SK-N-MC (cell line): Measurements from ENCODE around the gene BCKDHB.
A peak's percentile ranks its signal among the peaks of the same experiment; 100 is the strongest.
"Not testable (repeated sequence)": the region's sequence is repeated elsewhere in the genome, so short reads cannot be mapped to it uniquely, and the experiment has no call there.

Experiments
- DNase-seq: peaks from one replicate; pipeline ENCODE4 v3.0.0-alpha.2; 2011; ENCODE audit warnings: low read depth, low spot score
- H3K27ac ChIP-seq: fragments of 200-600 bp; sonication (generic); 2 replicates; pipeline ENCODE4 v1.5.1; 2016; ENCODE audit warnings: mixed run types
- H3K36me3 ChIP-seq: fragments of 200-600 bp; sonication (generic); 2 replicates; pipeline ENCODE4 v1.6.1; 2017; ENCODE audit warnings: antibody characterized with exemption, low read length, mixed read lengths; ENCODE audit not compliant: insufficient read depth
- H3K4me3 ChIP-seq: fragments of 200-600 bp; sonication (generic); 2 replicates; pipeline ENCODE4 v1.5.1; 2016
- H3K9ac ChIP-seq: fragments of 200-600 bp; sonication (generic); 2 replicates; pipeline ENCODE4 v1.8.0; 2017; ENCODE audit warnings: mixed run types, mixed read lengths; ENCODE audit not compliant: insufficient read length
- H3K9me3 ChIP-seq: fragments of 200-600 bp; sonication (generic); 2 replicates; pipeline ENCODE4 v1.6.1; 2017; ENCODE audit warnings: low read depth, mild to moderate bottlenecking, antibody characterized with exemption, low read length, moderate library complexity, mixed read lengths
- EZH2 ChIP-seq: fragments of 200-600 bp; sonication (generic); IDR thresholded peaks from one replicate; pipeline ENCODE4 v1.6.1; 2017; ENCODE audit warnings: antibody characterized with exemption
- FOXP2 ChIP-seq: optimal IDR thresholded peaks from 2 replicates; pipeline ENCODE3; 2011; ENCODE audit warnings: mild to moderate bottlenecking, moderate library complexity; ENCODE audit not compliant: insufficient read depth; ENCODE audit errors: extremely low read length, control extremely low read depth
- POLR2AphosphoS5 ChIP-seq: IDR thresholded peaks from 2 replicates; pipeline ENCODE4 v1.6.1; 2012; ENCODE audit warnings: mild to moderate bottlenecking, low read depth, low read length, borderline replicate concordance

Gene BCKDHB

DNA sequence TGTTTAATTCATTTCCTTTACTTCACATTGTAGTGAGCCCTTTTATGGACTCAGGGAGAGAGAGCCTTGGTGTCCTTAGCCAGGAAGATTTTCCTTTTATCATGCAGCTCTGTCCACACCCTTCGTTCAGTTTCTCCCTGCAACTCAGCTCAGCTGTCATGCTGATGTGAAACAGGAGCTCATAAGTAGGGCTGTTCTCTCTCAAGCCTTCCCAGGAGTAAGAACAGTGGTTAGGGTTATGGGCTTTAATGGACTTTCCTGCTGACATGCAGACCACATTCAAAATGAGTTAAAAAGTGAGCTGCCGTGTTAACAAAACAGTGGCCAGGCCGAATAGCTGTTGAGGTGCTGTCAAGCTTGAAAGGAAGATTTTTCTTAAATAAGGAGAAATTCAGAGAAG is 104.1 kb downstream of the BCKDHB start:
- no peak for TF ChIP-seq EZH2
- TF ChIP-seq POLR2AphosphoS5: no peak
- TF ChIP-seq FOXP2: no peak
- Histone ChIP-seq H3K36me3 (no peaks in the 10 kb centered on the region), H3K27ac (peak overlapping the region; percentile 17), H3K9ac (no peak overlapping the region), H3K4me3 (no peak overlapping the region), H3K9me3 (no peaks in the 10 kb centered on the region)
- DNase-seq: no peak

DNA sequence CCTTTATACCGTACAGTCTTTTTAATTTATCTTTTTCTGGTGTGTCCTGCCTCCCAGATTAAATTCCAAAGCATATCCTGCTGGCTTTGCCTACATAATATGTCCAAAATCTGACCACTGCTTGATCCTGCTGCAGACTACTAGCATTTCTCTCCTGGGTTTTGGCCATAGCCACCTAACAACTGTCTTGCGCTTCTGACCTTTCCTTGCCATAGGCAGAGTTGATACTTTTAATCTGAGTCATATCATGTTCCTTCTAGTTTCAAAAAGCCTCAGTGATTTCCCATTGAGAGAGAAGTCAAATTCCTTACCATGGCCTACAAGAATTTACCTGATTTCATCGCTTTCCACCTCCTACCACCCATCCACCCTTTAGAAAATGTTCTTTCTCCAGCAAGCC is 104.8 kb downstream of the BCKDHB start:
- DNase-seq: no peak
- TF ChIP-seq POLR2AphosphoS5 (no peak), EZH2 (no peak), FOXP2 (no peak)
- no peaks in the 10 kb centered on the region for H3K36me3 ChIP-seq
- H3K9ac ChIP-seq: no peak overlapping the region
- no peaks in the 10 kb centered on the region for H3K9me3 ChIP-seq
- H3K27ac ChIP-seq: no peak overlapping the region
- no peak overlapping the region for H3K4me3 ChIP-seq

DNA sequence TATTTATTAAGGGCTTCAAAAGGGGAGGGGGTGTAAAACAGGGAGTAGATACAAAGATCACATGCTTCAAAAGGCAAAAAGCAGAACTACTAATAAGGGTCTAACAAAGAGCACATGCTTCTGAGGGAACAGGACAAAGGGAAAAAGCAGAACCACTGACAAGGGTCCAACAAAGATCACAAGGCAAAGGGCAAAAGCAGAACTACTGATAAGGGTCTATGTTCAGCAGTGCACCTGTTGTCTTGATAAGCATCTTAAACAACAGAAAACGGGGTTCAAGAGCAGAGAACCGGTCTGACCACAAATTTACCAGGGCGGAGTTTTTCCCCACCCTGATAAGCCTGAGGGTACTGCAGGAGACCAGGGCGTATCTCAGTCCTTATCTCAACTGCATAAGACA is 105.4 kb downstream of the BCKDHB start:
- not testable (repeated sequence) for H3K4me3 ChIP-seq, H3K9me3 ChIP-seq, H3K9ac ChIP-seq, DNase-seq, H3K36me3 ChIP-seq, H3K27ac ChIP-seq

DNA sequence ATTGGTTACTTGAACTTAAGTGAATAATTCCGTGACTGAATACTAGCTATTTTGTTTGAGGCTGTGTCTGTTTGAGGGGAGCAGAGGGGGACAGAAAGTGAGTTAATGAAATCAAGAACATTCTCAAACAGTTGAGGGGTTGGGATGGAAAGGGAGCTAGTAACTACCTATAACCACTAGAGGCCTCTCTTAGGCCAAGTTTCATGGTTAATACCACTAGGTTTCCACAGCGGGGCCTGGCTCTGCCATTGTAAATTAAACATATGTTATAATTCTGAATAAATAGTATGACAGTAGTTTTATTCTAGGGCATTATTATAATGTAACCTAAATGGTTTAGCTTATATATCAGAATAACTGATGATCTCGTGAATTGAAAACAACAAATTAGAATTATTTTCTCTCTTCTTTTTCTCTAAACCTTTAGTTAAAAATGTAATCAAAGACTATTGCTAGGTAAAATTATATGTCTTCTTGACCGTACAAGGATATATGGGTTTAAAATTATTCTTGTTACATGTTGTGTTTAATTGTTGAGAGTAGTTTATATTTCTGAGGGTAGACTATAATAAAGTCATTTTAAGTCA is 108.1 kb downstream of the BCKDHB start:
- Histone ChIP-seq H3K36me3 (no peaks in the 10 kb centered on the region), H3K9ac (no peak overlapping the region), H3K4me3 (no peak overlapping the region), H3K9me3 (no peaks in the 10 kb centered on the region), H3K27ac (peak overlapping the region; percentile 33)
- peak; percentile 70 for DNase-seq
- TF ChIP-seq FOXP2: no peak
- no peak for TF ChIP-seq EZH2
- TF ChIP-seq POLR2AphosphoS5: no peak

DNA sequence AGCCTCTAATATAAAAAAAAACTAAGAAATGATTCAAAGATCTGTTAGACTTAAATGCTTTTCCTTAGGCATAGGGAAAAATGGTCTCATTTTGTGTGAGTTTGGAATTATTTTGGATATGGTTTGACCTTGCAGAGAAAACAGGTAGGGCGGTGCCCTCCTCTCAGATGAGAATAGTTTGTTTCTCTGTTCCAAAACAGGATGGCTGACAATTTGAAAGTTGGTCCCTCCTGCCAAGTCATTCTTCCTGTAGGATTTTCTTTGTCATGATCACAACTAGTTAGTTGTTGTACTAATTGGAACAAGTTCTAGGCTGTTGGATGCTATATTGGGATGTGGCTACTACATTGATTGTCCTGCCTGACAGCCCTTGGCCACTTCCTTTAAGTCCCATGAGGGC is 108.6 kb downstream of the BCKDHB start:
- TF ChIP-seq FOXP2: no peak
- no peak for TF ChIP-seq EZH2
- TF ChIP-seq POLR2AphosphoS5: no peak
- H3K36me3 ChIP-seq: no peaks in the 10 kb centered on the region
- H3K9me3 ChIP-seq: no peaks in the 10 kb centered on the region
- H3K27ac ChIP-seq: peak overlapping the region; percentile 33
- DNase-seq: no peak
- H3K4me3 ChIP-seq: no peak overlapping the region
- no peak overlapping the region for H3K9ac ChIP-seq

DNA sequence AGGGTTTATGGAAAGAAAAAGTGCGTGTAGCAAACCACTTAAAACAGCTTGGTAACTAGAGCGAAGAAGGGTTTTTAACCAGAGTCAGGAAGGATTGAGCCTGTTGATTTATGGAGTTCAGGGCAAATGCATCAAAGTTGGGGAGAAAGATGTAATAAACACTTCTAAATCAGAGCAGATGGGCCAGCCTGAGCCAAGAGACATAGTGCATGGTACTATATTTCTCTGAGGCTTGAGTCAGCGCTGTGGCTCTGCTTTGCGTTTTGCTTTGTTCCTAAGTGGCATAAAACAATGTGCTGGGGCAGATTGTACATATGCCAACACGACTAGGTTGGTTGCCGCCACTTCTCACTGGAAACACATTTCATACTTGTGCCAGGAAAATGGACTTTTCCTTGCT is 111.3 kb downstream of the BCKDHB start:
- no peak for DNase-seq
- Histone ChIP-seq H3K4me3 (no peak overlapping the region), H3K9ac (no peak overlapping the region), H3K36me3 (no peaks in the 10 kb centered on the region), H3K9me3 (no peaks in the 10 kb centered on the region), H3K27ac (no peak overlapping the region)
- no peak for TF ChIP-seq FOXP2
- TF ChIP-seq POLR2AphosphoS5: no peak
- TF ChIP-seq EZH2: no peak

DNA sequence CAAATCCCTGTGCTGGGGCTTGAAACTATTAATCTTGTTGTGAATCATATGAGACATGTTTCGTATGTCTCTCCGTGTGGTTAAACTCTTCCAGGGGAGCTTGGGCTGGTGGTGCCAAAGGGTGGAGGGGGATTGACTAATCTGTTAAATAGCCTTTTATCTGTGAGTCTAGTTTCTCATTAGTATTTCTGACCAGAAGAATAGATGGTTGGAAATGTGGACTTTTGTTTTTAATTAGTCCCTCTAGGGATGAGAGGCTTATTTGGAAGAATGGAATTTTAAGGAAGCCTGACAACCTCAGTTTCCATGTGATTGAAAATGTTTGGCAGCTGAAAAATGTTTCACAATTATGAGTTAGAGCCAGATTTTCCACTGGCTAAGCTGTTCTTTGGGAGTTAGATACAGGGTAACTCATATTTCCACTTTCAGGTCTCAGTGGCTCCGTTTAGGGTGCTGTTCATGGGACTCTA is 117.3 kb downstream of the BCKDHB start:
- H3K9ac ChIP-seq: no peak overlapping the region
- no peak for TF ChIP-seq POLR2AphosphoS5
- no peak for TF ChIP-seq EZH2
- H3K4me3 ChIP-seq: no peak overlapping the region
- no peak overlapping the region for H3K27ac ChIP-seq
- no peak for DNase-seq
- H3K36me3 ChIP-seq: no peaks in the 10 kb centered on the region
- no peaks in the 10 kb centered on the region for H3K9me3 ChIP-seq

DNA sequence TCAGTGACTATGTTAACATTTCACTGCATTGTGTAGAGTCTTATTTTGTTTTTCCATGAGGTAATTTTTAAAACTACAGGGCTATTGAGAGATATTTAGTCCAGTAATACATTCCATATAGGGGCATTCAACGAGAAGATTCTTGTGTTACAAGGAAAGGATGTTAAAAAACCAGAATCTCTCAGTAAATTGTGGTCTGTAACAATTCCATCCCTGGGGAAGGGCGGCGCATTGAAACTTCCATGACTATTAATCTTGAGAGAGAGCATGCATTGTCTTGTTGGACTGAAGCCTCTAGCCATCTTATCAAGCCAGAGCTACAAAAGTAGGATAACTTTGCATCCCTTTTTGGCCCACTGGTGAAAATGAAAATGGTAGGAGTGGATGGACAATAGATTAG is 119.7 kb downstream of the BCKDHB start:
- TF ChIP-seq POLR2AphosphoS5: no peak
- no peak for TF ChIP-seq EZH2
- no peak for TF ChIP-seq FOXP2
- no peak for DNase-seq
- Histone ChIP-seq H3K4me3 (no peak overlapping the region), H3K36me3 (no peaks in the 10 kb centered on the region), H3K27ac (no peak overlapping the region), H3K9me3 (no peaks in the 10 kb centered on the region), H3K9ac (no peak overlapping the region)

DNA sequence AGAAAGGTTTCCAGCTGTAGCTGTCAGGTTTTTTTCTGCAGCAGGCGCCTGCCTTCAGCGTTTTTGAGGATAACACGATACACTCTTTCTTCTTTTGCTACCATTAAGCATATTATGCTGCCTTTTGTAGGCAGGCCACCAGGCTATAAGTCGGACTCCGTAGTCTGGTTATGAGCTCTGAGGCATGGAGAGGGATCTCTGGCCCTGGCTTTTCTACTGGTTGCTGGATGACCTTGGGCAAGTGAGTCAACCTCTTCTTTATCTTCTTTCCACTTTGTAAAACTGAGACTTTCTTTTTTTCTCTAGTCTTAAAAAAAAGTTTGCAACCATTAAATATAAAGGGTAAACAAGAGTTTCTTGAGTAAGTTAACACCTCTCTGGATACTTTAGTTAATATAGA is 120.2 kb downstream of the BCKDHB start:
- TF ChIP-seq POLR2AphosphoS5 (no peak), FOXP2 (no peak), EZH2 (no peak)
- no peak overlapping the region for H3K4me3 ChIP-seq
- no peak for DNase-seq
- no peaks in the 10 kb centered on the region for H3K36me3 ChIP-seq
- H3K9me3 ChIP-seq: no peaks in the 10 kb centered on the region
- no peak overlapping the region for H3K27ac ChIP-seq
- H3K9ac ChIP-seq: no peak overlapping the region

DNA sequence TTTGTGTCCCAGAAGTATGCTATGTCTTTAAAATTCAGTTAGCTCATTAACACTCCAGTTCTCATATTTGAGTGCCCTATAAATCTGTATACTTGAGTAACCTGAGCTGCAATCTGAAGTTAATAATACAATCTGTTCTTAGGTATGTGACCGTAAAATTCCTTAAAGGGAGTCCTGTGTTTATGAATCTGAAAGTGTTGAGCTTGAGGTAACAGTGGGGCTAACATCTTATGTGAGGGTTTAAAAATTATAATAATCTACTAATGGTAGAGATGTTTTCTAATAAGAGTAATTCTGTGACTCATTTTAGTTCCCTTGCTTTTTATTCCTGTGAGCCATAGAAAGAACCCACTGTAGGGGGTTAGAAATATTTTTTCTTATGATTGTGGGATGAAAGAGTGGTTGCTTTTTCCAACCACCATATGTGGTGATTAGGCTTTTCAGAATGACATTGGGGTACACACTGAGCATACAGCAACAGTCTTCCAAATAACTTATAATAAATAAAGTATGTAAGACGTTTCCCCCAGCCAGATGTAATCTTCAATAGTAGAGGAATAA is 121.2 kb downstream of the BCKDHB start:
- Histone ChIP-seq H3K36me3 (no peaks in the 10 kb centered on the region), H3K4me3 (no peak overlapping the region), H3K27ac (no peak overlapping the region), H3K9me3 (no peaks in the 10 kb centered on the region), H3K9ac (no peak overlapping the region)
- TF ChIP-seq FOXP2 (no peak), POLR2AphosphoS5 (no peak), EZH2 (no peak)
- no peak for DNase-seq
